Measurements from ENCODE around the gene ZBED1.

DNA sequence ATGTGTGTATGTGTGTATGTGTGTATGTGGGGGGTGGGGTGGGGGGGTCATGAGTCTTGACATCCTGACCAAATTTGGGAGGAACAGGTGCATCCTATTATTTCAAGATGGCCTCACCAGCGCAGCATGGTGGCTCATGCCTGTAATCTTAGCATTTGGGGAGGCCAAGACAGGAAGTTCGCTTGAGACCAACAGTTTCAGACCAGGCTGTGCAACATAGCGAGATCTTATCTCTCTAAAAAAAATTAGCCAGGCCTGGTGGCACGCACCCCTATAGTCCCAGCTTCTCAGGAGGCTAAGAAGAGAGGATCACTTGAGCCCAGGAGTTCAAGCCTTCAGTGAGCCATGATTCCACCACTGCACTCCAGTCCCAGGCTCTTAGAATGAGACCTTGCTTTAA lies 47.0 kb upstream of the ZBED1 start:
- TF ChIP-seq, protein P1, sequence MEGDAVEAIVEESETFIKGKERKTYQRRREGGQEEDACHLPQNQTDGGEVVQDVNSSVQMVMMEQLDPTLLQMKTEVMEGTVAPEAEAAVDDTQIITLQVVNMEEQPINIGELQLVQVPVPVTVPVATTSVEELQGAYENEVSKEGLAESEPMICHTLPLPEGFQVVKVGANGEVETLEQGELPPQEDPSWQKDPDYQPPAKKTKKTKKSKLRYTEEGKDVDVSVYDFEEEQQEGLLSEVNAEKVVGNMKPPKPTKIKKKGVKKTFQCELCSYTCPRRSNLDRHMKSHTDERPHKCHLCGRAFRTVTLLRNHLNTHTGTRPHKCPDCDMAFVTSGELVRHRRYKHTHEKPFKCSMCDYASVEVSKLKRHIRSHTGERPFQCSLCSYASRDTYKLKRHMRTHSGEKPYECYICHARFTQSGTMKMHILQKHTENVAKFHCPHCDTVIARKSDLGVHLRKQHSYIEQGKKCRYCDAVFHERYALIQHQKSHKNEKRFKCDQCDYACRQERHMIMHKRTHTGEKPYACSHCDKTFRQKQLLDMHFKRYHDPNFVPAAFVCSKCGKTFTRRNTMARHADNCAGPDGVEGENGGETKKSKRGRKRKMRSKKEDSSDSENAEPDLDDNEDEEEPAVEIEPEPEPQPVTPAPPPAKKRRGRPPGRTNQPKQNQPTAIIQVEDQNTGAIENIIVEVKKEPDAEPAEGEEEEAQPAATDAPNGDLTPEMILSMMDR (IDR thresholded peaks at IDR 0.05; ENCODE audit: low read depth, low read length) = no peak
- TF ChIP-seq POLR2A (IDR thresholded peaks at IDR 0.05; ENCODE audit: extremely low read depth, insufficient read length) = no peak
- TF ChIP-seq MYC (IDR thresholded peaks at IDR 0.05; ENCODE audit: low read depth, low read length) = no peak
- TF ChIP-seq, protein P2, sequence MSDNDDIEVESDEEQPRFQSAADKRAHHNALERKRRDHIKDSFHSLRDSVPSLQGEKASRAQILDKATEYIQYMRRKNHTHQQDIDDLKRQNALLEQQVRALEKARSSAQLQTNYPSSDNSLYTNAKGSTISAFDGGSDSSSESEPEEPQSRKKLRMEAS (IDR thresholded peaks at IDR 0.05; ENCODE audit: low read depth, low read length) = no peak

Measured in NB4 (cell line).